HG02642 (cell line): Measurements from ENCODE around the gene DHRS13.
"Not testable (repeated sequence)": the region's sequence is repeated elsewhere in the genome, so short reads cannot be mapped to it uniquely, and the experiment has no call there.

ENCODE experiments used
- ATAC-seq: cut with Tn5 transposase; IDR thresholded peaks from one replicate; pipeline ENCODE4 v1.9.1; 2021; ENCODE audit warnings: mild to moderate bottlenecking; ENCODE audit not compliant: unreplicated experiment, poor library complexity

The DHRS13 gene

DNA sequence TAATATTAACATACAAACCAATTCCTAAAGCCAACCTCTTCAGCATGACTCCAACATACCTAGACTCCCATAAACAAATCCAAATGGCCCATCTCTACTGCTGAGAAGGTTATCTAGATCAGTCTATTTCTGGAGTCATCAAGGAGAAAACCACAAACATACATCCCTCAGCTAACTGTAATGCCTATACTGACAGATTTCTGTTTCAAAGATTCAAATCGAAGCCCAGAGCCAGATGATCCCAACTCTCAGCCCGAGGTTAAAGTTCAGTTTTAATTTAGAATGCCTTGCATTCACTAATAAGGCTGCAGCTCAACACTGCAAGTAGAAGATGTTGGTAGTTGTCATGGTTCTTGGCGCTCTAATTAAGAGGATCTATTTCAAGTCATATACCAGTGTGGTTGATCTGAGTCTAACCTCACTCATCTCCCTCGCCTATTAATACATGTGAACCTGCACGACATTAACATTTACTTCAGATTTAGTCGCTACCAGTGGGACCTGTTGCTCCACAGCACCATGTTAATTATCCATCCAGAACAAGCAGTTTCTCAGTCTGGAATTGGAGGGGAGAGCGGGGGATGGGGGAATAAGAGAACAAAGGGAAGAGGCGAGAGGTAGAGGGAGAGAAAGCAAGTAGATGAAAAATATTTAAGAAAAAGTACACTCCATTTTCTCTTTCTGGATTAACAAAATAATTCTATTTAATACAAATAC is 33.0 kb upstream of the DHRS13 start:
- no peak for ATAC-seq

DNA sequence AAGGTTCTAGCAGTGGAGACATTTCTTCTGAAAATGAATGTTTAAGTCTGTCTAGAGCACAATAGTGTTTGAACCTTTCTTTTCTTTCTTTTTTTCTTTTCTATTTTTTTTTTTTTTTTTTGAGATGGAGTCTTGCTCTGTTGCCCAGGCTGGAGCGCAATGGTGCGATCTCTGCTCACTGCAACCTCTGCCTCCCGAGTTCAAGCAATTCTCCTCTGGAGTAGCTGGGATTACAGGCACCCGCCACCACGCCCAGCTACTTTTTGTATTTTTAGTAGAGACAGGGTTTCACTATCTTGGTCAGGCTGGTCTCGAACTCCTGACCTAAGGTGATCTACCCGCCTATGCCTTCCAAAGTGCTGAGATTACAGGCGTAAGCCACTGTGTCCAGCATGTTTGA is 31.6 kb upstream of the DHRS13 start:
- ATAC-seq = not testable (repeated sequence)

DNA sequence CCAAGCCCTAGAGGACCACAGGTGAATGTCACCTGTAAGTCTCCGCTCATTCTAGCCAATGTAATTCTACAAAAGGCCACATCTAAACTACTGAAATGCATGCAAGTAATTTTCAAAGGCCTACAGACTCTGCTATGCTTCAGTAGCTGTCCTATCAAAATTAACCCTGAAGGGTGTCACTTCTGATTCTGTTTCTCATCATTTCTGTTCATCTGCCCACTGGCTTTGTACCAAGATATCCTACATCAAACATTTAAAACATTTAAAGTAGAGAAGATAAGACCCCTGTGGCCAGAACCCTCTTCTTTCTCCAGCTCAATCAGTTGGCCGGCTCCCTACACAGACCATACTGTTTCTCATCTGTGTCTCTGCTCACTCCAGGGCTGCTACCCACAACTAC is 26.9 kb upstream of the DHRS13 start:
- no peak for ATAC-seq

GRCh38 chr17:28928061-28928460 is 25.2 kb upstream of the DHRS13 start:
- ATAC-seq = no peak

- ATAC-seq = no peak
These were observed 23.9 kb upstream of the DHRS13 start for GRCh38 chr17:28926786-28927185.

DNA sequence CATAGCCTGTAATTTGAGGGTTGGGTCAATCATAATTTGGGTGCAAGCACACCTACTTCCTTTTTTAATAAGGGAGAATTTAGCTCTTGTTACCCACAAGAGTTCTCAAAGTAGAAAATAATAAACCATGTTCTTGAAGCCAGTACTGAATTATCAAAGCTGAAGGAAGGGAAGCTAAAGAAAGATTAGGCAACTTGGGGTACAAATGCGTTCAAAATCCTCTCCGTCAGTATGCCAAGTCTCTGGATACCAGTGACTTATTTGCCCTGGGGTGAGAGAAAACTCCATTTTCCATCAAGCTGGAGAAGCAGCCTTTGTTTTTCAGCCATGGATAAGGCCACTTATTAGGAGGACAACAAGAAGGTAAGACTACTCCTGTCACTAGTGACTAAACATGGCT is 23.5 kb upstream of the DHRS13 start:
- no peak for ATAC-seq

DNA sequence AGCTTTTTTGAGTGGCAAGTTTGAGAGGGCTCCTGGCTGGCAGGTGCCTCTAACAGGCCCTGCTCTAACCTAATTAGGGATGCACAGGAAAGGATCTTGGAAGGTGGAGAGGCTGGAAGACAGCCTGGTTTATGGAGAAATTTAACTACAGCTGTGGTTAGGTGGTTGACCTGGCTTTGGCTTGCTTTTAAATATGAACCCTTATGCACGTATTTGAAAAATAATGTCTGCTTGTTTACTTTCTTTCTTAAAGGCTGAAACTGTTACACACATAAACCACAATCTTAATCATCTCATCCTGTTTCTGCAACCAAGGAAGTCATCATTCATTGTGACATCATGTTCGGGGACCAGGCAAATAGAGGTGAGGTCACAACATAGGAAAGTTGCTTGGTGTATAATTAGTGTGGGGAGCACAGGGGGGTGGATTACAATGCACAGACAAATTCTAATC is 23.1 kb upstream of the DHRS13 start:
- no peak for ATAC-seq

- ATAC-seq = no peak
These were observed 17.3 kb upstream of the DHRS13 start for GRCh38 chr17:28920201-28920600.

DNA sequence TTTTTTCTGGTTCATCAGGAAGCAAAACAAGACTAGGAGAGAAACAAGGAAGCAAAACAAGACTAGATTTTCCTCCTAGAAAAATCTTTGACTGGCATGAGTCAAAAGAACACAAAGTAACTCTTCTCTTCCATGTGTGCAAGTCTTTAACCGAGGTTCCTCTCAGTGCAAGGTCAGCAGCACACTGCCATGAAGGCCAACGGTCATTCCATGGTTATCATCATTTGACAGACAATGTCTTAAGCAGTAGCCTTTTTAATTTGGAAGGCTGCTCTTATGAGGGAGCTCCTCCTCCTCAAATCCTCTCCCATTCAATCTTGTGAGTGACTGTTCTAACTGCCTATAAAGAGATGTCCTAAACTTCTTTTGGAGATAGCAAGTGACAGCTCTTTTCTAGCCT is 15.4 kb upstream of the DHRS13 start:
- no peak for ATAC-seq

GRCh38 chr17:28917465-28917864 is 14.6 kb upstream of the DHRS13 start:
- no peak for ATAC-seq

- no peak for ATAC-seq
These were observed 14.2 kb upstream of the DHRS13 start for GRCh38 chr17:28917029-28917428.

GRCh38 chr17:28916302-28916934 is 13.5 kb upstream of the DHRS13 start:
- ATAC-seq = no peak

DNA sequence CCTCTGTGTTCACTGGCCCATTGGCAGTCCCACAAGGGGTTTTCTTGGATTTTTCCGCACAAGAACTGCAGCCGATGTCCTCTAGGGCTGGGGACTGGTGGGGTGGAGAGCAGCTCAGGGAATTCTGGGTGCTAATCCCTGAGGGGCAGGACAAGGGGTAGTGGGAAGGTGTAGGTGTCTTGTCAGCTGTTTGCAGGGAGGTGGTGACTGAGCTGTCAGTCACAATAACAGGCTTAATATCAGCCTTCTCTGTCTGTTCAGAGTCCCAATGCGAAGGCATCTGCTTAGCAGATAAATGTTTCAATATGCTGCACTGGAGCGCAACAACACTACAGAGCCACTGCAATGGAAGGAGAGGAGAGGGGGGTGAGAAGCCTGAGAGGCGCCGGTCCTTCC is 10.1 kb upstream of the DHRS13 start:
- no peak for ATAC-seq

- ATAC-seq = no peak
These were observed 9.5 kb upstream of the DHRS13 start for GRCh38 chr17:28912281-28912937.

- ATAC-seq = no peak
These were observed 8.6 kb upstream of the DHRS13 start for GRCh38 chr17:28911411-28912045.

GRCh38 chr17:28910534-28910933 is 7.7 kb upstream of the DHRS13 start:
- no peak for ATAC-seq

DNA sequence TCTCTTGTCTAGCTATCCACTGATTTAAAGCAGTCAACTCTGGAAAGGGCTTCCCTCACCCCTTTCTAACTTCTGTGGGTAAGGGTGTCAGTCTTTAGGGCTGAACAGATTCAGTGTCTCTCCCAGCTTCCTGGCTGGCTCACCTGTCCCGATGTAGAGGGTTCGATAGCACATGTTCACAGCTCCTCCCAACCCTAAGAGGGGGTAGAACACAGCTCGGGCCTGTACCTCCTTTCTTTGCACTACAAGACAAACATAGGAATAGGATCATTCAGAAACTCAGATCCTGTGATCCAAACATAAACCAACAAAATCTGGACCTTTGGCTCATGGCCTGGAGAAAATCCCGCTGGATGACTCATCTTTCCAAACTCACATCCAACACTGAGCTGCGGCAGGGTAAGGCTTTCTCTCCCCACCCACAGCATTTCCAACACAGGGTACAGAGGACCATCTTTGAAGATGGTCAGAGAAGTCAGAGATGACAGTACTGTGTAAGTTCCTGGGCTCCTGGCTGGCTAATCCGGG is 5.8 kb upstream of the DHRS13 start:
- ATAC-seq = no peak

DNA sequence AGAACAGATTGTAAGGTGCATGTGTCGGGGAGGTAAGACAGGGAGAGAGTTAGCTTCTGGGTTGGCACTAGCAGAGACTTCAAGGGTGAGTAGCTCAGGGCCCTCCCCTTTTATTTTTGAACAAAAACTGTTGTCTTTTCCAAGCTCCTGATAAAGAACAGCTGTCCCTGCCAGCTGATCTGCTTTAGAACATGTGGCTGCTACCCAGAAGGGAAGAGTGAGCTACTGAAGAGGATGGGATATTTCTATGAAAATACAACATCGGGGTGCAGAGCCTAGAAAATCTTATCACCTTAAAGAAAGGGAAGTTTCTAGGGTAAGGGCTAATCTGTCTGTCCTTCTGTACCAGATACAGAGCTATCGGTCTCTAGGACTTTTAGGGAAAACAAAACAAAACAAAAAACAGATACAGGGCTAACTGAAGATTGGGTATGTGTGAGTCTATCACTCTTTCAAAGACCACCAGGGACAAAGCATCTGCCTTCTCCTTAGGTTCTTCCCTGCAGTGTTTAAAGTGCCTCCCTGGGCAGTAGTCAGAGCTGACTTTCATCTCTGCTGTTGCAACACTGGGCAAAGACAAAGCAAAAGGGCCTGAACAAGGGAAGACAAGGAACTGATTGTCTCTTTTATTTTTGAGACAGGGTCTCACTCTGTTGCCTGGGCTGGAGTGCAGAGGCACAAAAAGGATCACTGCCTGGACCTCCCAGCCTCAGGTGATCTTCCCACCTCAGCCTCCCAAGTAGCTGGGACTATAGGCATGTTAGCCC is 5.0 kb upstream of the DHRS13 start:
- no peak for ATAC-seq

- ATAC-seq = no peak
These were observed 4.0 kb upstream of the DHRS13 start for GRCh38 chr17:28906706-28907438.

- no peak for ATAC-seq
These were observed 3.4 kb upstream of the DHRS13 start for GRCh38 chr17:28906276-28906675.
